H9 (cell line): ENCODE measurements around the gene CHST8. TPM values are rescaled to one million over a fixed set of nuclear protein-coding genes. Genes with fewer than 3 reads are reported as not detected.

Experiments used
- DNase-seq: peaks from one replicate; pipeline ENCODE4 v3.0.0-alpha.2; 2017
- H2AFZ ChIP-seq: one replicate; pipeline ENCODE4 v1.6.1; 2013; ENCODE audit warnings: mild to moderate bottlenecking, low read length, control low read depth, moderate library complexity
- H2AK5ac ChIP-seq: 2 replicates; pipeline ENCODE4 v1.6.1; 2013; ENCODE audit warnings: low read length, control low read depth, mixed read lengths; ENCODE audit not compliant: insufficient read length
- H2BK120ac ChIP-seq: one replicate; pipeline ENCODE4 v1.6.1; 2013; ENCODE audit warnings: low read depth, mild to moderate bottlenecking, low read length, control low read depth, inconsistent platforms; ENCODE audit not compliant: poor library complexity, severe bottlenecking
- H2BK12ac ChIP-seq: 2 replicates; pipeline ENCODE4 v1.6.1; 2013; ENCODE audit warnings: low read length, control low read depth, mixed read lengths, low read depth; ENCODE audit not compliant: insufficient read length
- H2BK15ac ChIP-seq: 2 replicates; pipeline ENCODE4 v1.6.1; 2013; ENCODE audit warnings: low read depth, low read length, control low read depth
- H2BK20ac ChIP-seq: one replicate; pipeline ENCODE4 v1.6.1; 2013; ENCODE audit warnings: low read depth, mild to moderate bottlenecking, low read length, control low read depth, inconsistent platforms; ENCODE audit not compliant: poor library complexity, severe bottlenecking
- H2BK5ac ChIP-seq: 2 replicates; pipeline ENCODE4 v1.6.1; 2013; ENCODE audit warnings: low read length, control low read depth, mixed read lengths; ENCODE audit not compliant: insufficient read length
- H3K14ac ChIP-seq: 2 replicates; pipeline ENCODE4 v1.6.1; 2013; ENCODE audit warnings: low read length, control low read depth; ENCODE audit not compliant: insufficient read depth
- H3K18ac ChIP-seq: 2 replicates; pipeline ENCODE4 v1.6.1; 2013; ENCODE audit warnings: low read depth, mild to moderate bottlenecking, mixed read lengths, low read length, control low read depth; ENCODE audit not compliant: insufficient read length
- H3K23ac ChIP-seq: 2 replicates; pipeline ENCODE4 v1.6.1; 2013; ENCODE audit warnings: low read length, control low read depth, mixed read lengths, low read depth; ENCODE audit not compliant: insufficient read length
- H3K23me2 ChIP-seq: 2 replicates; pipeline ENCODE4 v1.6.1; 2013; ENCODE audit warnings: low read depth, mild to moderate bottlenecking, mixed read lengths, low read length, control low read depth; ENCODE audit not compliant: insufficient read length, poor library complexity, severe bottlenecking
- H3K27ac ChIP-seq: 2 replicates; pipeline ENCODE4 v1.5.1; 2013; ENCODE audit warnings: low read length, control low read depth, mixed read lengths, low read depth; ENCODE audit not compliant: insufficient read length
- H3K27me3 ChIP-seq: 2 replicates; pipeline ENCODE4 v1.6.1; 2013; ENCODE audit warnings: low read length, control low read depth, inconsistent platforms; ENCODE audit not compliant: insufficient read depth
- H3K4ac ChIP-seq: 2 replicates; pipeline ENCODE4 v1.6.1; 2013; ENCODE audit warnings: low read depth, mild to moderate bottlenecking, control low read depth, inconsistent platforms, low read length, moderate library complexity
- H3K4me1 ChIP-seq: 2 replicates; pipeline ENCODE4 v1.6.1; 2013; ENCODE audit warnings: low read length, control low read depth, inconsistent platforms; ENCODE audit not compliant: insufficient read depth
- H3K4me2 ChIP-seq: 2 replicates; pipeline ENCODE4 v1.6.1; 2013; ENCODE audit warnings: low read length, control low read depth, mixed read lengths; ENCODE audit not compliant: insufficient read length, insufficient read depth
- H3K56ac ChIP-seq: 2 replicates; pipeline ENCODE4 v1.6.1; 2013; ENCODE audit warnings: low read depth, mild to moderate bottlenecking, mixed read lengths, low read length, control low read depth; ENCODE audit not compliant: insufficient read length
- H3K79me1 ChIP-seq: 2 replicates; pipeline ENCODE4 v1.6.1; 2013; ENCODE audit warnings: low read depth, mild to moderate bottlenecking, moderate library complexity, low read length, control low read depth, inconsistent platforms; ENCODE audit not compliant: insufficient read depth, poor library complexity, severe bottlenecking
- H3K79me2 ChIP-seq: 2 replicates; pipeline ENCODE4 v1.6.1; 2013; ENCODE audit warnings: low read length, control low read depth, inconsistent platforms; ENCODE audit not compliant: insufficient read depth
- H3K9ac ChIP-seq: 2 replicates; pipeline ENCODE4 v1.6.1; 2013; ENCODE audit warnings: low read length, control low read depth, mixed read lengths; ENCODE audit not compliant: insufficient read length; ENCODE audit errors: extremely low read depth
- H3K9me3 ChIP-seq: one replicate; pipeline ENCODE4 v1.6.1; 2013; ENCODE audit warnings: low read depth, low read length, inconsistent platforms; ENCODE audit not compliant: control insufficient read depth
- H3T11ph ChIP-seq: one replicate; pipeline ENCODE4 v1.6.1; 2013; ENCODE audit warnings: mild to moderate bottlenecking, low read length, control low read depth, inconsistent platforms
- H4K20me1 ChIP-seq: one replicate; pipeline ENCODE4 v1.6.1; 2013; ENCODE audit not compliant: control insufficient read depth, insufficient read length, insufficient read depth
- H4K5ac ChIP-seq: 2 replicates; pipeline ENCODE4 v1.6.1; 2013; ENCODE audit warnings: low read depth, mild to moderate bottlenecking, mixed read lengths, low read length, control low read depth; ENCODE audit not compliant: insufficient read length
- H4K8ac ChIP-seq: replicated peaks from 2 replicates; pipeline ENCODE4 v1.6.1; 2013; ENCODE audit warnings: low read length, control low read depth, mixed read lengths, low read depth; ENCODE audit not compliant: insufficient read length
- H4K91ac ChIP-seq: 2 replicates; pipeline ENCODE4 v1.6.1; 2013; ENCODE audit warnings: low read depth, mild to moderate bottlenecking, moderate library complexity, mixed read lengths, low read length, control low read depth; ENCODE audit not compliant: insufficient read length
- H3K27ac Mint-ChIP-seq, 3 experiments: 2 replicates in 2 of 3; 3 replicates in 1 of 3; pipeline ENCODE4 v1.8.0; 2020 to 2021; ENCODE audit warnings: mixed read lengths in 3 of 3, mild to moderate bottlenecking in 1 of 3, moderate library complexity in 1 of 3
- H3K27me3 Mint-ChIP-seq: 2 replicates; pipeline ENCODE4 v1.8.0; 2021; ENCODE audit warnings: low read depth, mild to moderate bottlenecking, moderate library complexity, mixed read lengths
- H3K36me3 Mint-ChIP-seq, 3 experiments: 2 replicates in 2 of 3; 3 replicates in 1 of 3; pipeline ENCODE4 v1.8.0; 2020 to 2021; ENCODE audit warnings: low read depth in 3 of 3, mixed read lengths in 3 of 3; ENCODE audit not compliant: insufficient read depth in 1 of 3
- H3K4me1 Mint-ChIP-seq, 2 experiments: 2 replicates each; pipeline ENCODE4 v1.8.0; 2020; ENCODE audit warnings: mixed read lengths in 2 of 2
- H3K4me3 Mint-ChIP-seq, 2 experiments: 2 replicates in 1 of 2; 3 replicates in 1 of 2; pipeline ENCODE4 v1.8.0; 2020 to 2021; ENCODE audit warnings: mild to moderate bottlenecking in 2 of 2, mixed read lengths in 2 of 2, moderate library complexity in 1 of 2
- H3K9me3 Mint-ChIP-seq, 2 experiments: 2 replicates in 1 of 2; 3 replicates in 1 of 2; pipeline ENCODE4 v1.8.0; 2020; ENCODE audit warnings: mild to moderate bottlenecking in 2 of 2, mixed read lengths in 2 of 2, moderate library complexity in 1 of 2
- WGBS: extraction: QIAGEN DNeasy Blood & Tissue Kit; methylation state at CpG from one replicate; pipeline ENCODE4 v1.1.7; 2013; ENCODE audit warnings: missing lambda C conversion rate, low lambda C conversion rate, mixed read lengths; ENCODE audit not compliant: insufficient read length; ENCODE audit errors: extremely low coverage; 5-methylcytosine and 5-hydroxymethylcytosine counted together
- total RNA-seq: library from RNA; stranded (reverse); gene quantifications from 2 replicates; pipeline ENCODE4 v1.2.1, GENCODE V29; 2021
- TF ChIP-seq, protein P1 (sequence below): fragments of 200-600 bp; sonication (generic); conservative IDR thresholded peaks from 3 replicates; pipeline ENCODE4 v1.8.0; 2021; ENCODE audit warnings: antibody characterized with exemption, mild to moderate bottlenecking

The CHST8 gene
- total RNA-seq, 1 experiment from 2014 or later = 5.1 TPM

DNA sequence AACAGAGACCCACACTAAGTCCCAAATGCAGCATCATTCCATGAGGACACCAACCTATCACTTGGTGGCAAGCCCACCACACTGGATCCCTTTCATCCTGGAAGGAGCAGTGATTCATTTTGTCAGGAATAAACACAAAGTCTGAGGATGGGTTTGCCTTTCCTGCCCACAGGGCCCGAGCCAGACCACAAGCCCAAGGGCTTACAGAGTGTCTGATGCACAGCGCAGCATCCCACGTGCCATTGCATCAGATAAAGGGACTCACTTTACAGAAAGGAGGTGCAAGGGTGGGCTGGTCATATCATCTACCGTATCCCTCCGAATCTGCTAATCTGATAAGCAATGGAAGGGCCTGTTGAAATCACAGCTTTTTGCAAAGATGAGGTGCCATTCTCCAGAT, 162.7 kb downstream of the CHST8 start:
- no CpG with 5 or more reads among the region's 5 CpGs for WGBS

More for the DNA sequence above, 162.7 kb downstream of the CHST8 start:
- Mint-ChIP-seq H3K36me3 (no peaks in the 10 kb centered on the region; a peak in 1 of 7 replicates), H3K27ac (no peak overlapping the region), H3K4me3 (no peak overlapping the region), H3K27me3 (peaks cover 34% of the 10 kb centered on the region), H3K4me1 (peaks cover under 1 to 6% of the 10 kb centered on the region in 2 experiments), H3K9me3 (no peaks in the 10 kb centered on the region; a peak in 1 of 5 replicates)
- no peak overlapping the region for H4K5ac ChIP-seq
- H2BK15ac ChIP-seq = no peak overlapping the region
- no peaks in the 10 kb centered on the region; the same call in 1 of the 2 replicates for H3K27me3 ChIP-seq
- no peak overlapping the region for H2AK5ac ChIP-seq
- no peak overlapping the region for H2BK12ac ChIP-seq
- H3K27ac ChIP-seq = no peak overlapping the region
- H3K9ac ChIP-seq = no peak overlapping the region
- no peaks in the 10 kb centered on the region for H3K23me2 ChIP-seq
- no peak overlapping the region for H3K56ac ChIP-seq
- no peaks in the 10 kb centered on the region for H3K79me2 ChIP-seq
- H4K8ac ChIP-seq = no peak overlapping the region
- H3K4ac ChIP-seq = no peak overlapping the region
- H3K4me2 ChIP-seq = no peak overlapping the region
- no peaks in the 10 kb centered on the region for H3K9me3 ChIP-seq
- no peak overlapping the region for H3K18ac ChIP-seq
- no peak overlapping the region for H4K91ac ChIP-seq
- no peak overlapping the region for H3K14ac ChIP-seq
- H2BK5ac ChIP-seq = no peak overlapping the region
- no peak overlapping the region for H3K23ac ChIP-seq
- H4K20me1 ChIP-seq = peaks cover 2% of the 10 kb centered on the region
- TF ChIP-seq, protein P1, sequence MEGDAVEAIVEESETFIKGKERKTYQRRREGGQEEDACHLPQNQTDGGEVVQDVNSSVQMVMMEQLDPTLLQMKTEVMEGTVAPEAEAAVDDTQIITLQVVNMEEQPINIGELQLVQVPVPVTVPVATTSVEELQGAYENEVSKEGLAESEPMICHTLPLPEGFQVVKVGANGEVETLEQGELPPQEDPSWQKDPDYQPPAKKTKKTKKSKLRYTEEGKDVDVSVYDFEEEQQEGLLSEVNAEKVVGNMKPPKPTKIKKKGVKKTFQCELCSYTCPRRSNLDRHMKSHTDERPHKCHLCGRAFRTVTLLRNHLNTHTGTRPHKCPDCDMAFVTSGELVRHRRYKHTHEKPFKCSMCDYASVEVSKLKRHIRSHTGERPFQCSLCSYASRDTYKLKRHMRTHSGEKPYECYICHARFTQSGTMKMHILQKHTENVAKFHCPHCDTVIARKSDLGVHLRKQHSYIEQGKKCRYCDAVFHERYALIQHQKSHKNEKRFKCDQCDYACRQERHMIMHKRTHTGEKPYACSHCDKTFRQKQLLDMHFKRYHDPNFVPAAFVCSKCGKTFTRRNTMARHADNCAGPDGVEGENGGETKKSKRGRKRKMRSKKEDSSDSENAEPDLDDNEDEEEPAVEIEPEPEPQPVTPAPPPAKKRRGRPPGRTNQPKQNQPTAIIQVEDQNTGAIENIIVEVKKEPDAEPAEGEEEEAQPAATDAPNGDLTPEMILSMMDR = no peak
- no peak for DNase-seq
- H3K79me1 ChIP-seq = no peaks in the 10 kb centered on the region
- no peak overlapping the region for H2BK20ac ChIP-seq
- H3K4me1 ChIP-seq = no peaks in the 10 kb centered on the region
- no peak overlapping the region for H2BK120ac ChIP-seq
- no peak overlapping the region for H2AFZ ChIP-seq
- no peak overlapping the region for H3T11ph ChIP-seq
